Heart right ventricle (tissue), 16 donors: ENCODE data around the gene MT1H. TPM values are rescaled to one million over a fixed set of nuclear protein-coding genes. Genes with fewer than 3 reads are reported as not detected.

Experiments
- ATAC-seq, 8 donors: fragments of 200-7000 bp; cut with Tn5 transposase; one replicate each; pipeline ENCODE4 v1.9.1; 2020; ENCODE audit warnings: mild to moderate bottlenecking in 8 of 8, moderate library complexity in 8 of 8, moderate number of reproducible peaks in 1 of 8
- DNase-seq, 2 donors: peaks; one replicate each; pipeline ENCODE4 v3.0.0-alpha.2; 2020
- H3K27ac ChIP-seq, 10 donors: fragments of 200-600 bp; sonication (generic) in 2 of 10; one replicate each; pipeline versions ENCODE4 v1.5.0 to v1.8.0; 2020 to 2022; ENCODE audit warnings: mild to moderate bottlenecking in 3 of 10
- H3K27me3 ChIP-seq, 7 donors: fragments of 200-600 bp; one replicate each; pipeline ENCODE4 v1.8.0; 2021 to 2022; ENCODE audit warnings: mild to moderate bottlenecking in 2 of 7
- H3K36me3 ChIP-seq, 9 donors: fragments of 200-600 bp; sonication (generic) in 1 of 9; one replicate each; pipeline versions ENCODE4 v1.5.0 to v1.8.0; 2020 to 2022; ENCODE audit warnings: mild to moderate bottlenecking in 2 of 9
- H3K4me1 ChIP-seq, 9 donors: fragments of 200-600 bp; sonication (generic) in 1 of 9; one replicate each; pipeline versions ENCODE4 v1.5.0 to v1.8.0; 2020 to 2022; ENCODE audit warnings: mild to moderate bottlenecking in 4 of 9
- H3K4me3 ChIP-seq, 10 donors: fragments of 200-600 bp; sonication (generic) in 2 of 10; one replicate each; pipeline versions ENCODE4 v1.5.0 to v1.8.0; 2020 to 2022; ENCODE audit warnings: mild to moderate bottlenecking in 7 of 10, moderate library complexity in 2 of 10
- H3K9me3 ChIP-seq, 11 donors: fragments of 200-600 bp in 10 of 11; sonication (generic) in 2 of 11; one replicate each; pipeline versions ENCODE4 v1.5.0 to v1.8.0; 2013 to 2022; ENCODE audit warnings: mild to moderate bottlenecking in 2 of 11, control low read depth in 1 of 11, moderate library complexity in 1 of 11
- CTCF ChIP-seq, 9 donors: fragments of 200-600 bp; sonication (generic) in 2 of 9; IDR thresholded peaks; one replicate each; pipeline versions ENCODE4 v1.5.0 to v1.8.0; 2021 to 2022; ENCODE audit warnings: antibody characterized with exemption in 9 of 9, mild to moderate bottlenecking in 5 of 9, moderate library complexity in 1 of 9
- WGBS, 2 donors: extraction: QIAGEN DNeasy Blood & Tissue Kit; methylation state at CpG; one replicate each; pipeline ENCODE4 v1.1.7; 2013; ENCODE audit warnings: inconsistent platforms in 1 of 2; 5-methylcytosine and 5-hydroxymethylcytosine counted together
- intact Hi-C, 10 donors: fragments of 100-400 bp; cut with DNase I; formaldehyde crosslinking; loops; one replicate each; pipeline versions ENCODE4 v1.11.1 to v1.14.2; 2022
- polyA plus RNA-seq, 2 donors: library from polyadenylated mRNA; stranded (reverse); fragments of 200-250 nt; gene quantifications; one replicate each; pipeline ENCODE4 v1.2.3, GENCODE V29; 2013
- total RNA-seq, 10 donors: library from RNA; stranded (reverse); fragmentation: NEBNext Ultra II Directional in 3 of 10; extraction: Animal tissue kit (Norgen Biotek cat#: 25700) in 3 of 10; gene quantifications; one replicate each; pipeline versions ENCODE4 v1.2.1 to v1.2.4, GENCODE V29; 2021 to 2023
- donor health status: Arrhythmogenic right ventricular cardiomyopathy.
- donor health status: ischemic (EF 13 %, LVEDD 7.1; RV severe dilation, severe dysfunction).
- donor health status: healthy with polysubstance abuse.
- donor health status: DM: no; HTN: yes; CAD: no.
- donor health status: DM: no; HTN: no; CAD: no.
- donor health status: ischemic (EF 25% LVEDD 6.9; RV normal size, moderate dysfunction).
- donor health status: ischemic (EF 25% LVEDD 5.7; RV mildly dilated, moderate dysfunction).
- donor health status: healthy.
- donor health status: DM: yes; HTN: yes; CAD: no.
- donor health status: Ischemic cardiomyopathy.
- donor health status: ischemic (EF 35%, LVEDD 5.7; RV mildly dilated, moderate dysfunction).
- donor health status: nonischemic (EF 11% LVEDD 7.7; RV severe dilation, severe dysfunction).
- donor health status: DM: yes; HTN: yes; CAD: no.
- donor health status: PGD.
- donor health status: ischemic (EF 29% LVEDD 5.4; RV normal size, mild dysfunction).
- donor health status: nonischemic (EF 23%, LVEDD 6.1; RV moderate dilation, normal function).

The MT1H gene
- total and polyA plus RNA-seq, 12 donors, result 2.4 TPM; not detected in 11

- intact Hi-C loops, result loop anchor here in 7 of 10 donors (5.0 kb wide), 4 partner anchors 43 to 83 kb away; partner anchors contain the start of genes MT2A (in 4 of the 7) and MT1E (in 2 of the 7)
- peaks cover 0 to 47% (median 28%) of the 10 kb centered on the region in 9 donors for H3K4me1 ChIP-seq
- no peaks in the 10 kb centered on the region for H3K36me3 ChIP-seq
- ATAC-seq (peak in 2 of 8 donors; percentile 1 to 6), DNase-seq (no peak)
- H3K9me3 ChIP-seq, result peaks cover 0 to 17% (median 0%) of the 10 kb centered on the region in 11 donors
- 60 to 62% methylated on average over 4 of the region's 4 CpGs for WGBS, 2 donors
- no peaks in the 10 kb centered on the region for H3K27me3 ChIP-seq
- no peak for TF ChIP-seq CTCF (IDR thresholded peaks at IDR 0.05)
- peak overlapping the region in 8 of 10 donors; percentile 1 to 90 (median 46) for H3K27ac ChIP-seq
- no peak overlapping the region for H3K4me3 ChIP-seq
These were observed 15.4 kb downstream of the MT1H start for GRCh38 chr16:56684926-56685590.

- intact Hi-C loops, result no loop called here
- Histone ChIP-seq H3K27me3 (no peaks in the 10 kb centered on the region), H3K27ac (no peak overlapping the region), H3K4me1 (peaks cover 0 to 35% (median 27%) of the 10 kb centered on the region in 9 donors), H3K4me3 (no peak overlapping the region), H3K36me3 (no peaks in the 10 kb centered on the region), H3K9me3 (peaks cover 0 to 17% (median 0%) of the 10 kb centered on the region in 11 donors)
- no peak for DNase-seq
- ATAC-seq, result no peak
- WGBS, 2 donors, result 95 to 97% methylated on average over 7 of the region's 7 CpGs
- TF ChIP-seq CTCF (IDR thresholded peaks at IDR 0.05), result no peak
These were observed 17.1 kb downstream of the MT1H start for GRCh38 chr16:56686758-56687157.

GRCh38 chr16:56688762-56689161 lies 19.1 kb downstream of the MT1H start:
- DNase-seq (no peak), ATAC-seq (no peak)
- no peak for TF ChIP-seq CTCF (IDR thresholded peaks at IDR 0.05)
- no peak overlapping the region for H3K27ac ChIP-seq
- no peak overlapping the region for H3K4me3 ChIP-seq
- intact Hi-C loops, result loop anchor here in 1 of 10 donors (1.0 kb wide), 1 partner anchor 30 kb away; no protein-coding TSS in a partner anchor
- no peaks in the 10 kb centered on the region for H3K27me3 ChIP-seq
- 45 to 54% methylated on average over 1 of the region's 1 CpG for WGBS, 2 donors
- H3K4me1 ChIP-seq, result peaks cover 0 to 26% (median 12%) of the 10 kb centered on the region in 9 donors
- no peaks in the 10 kb centered on the region for H3K36me3 ChIP-seq
- H3K9me3 ChIP-seq, result peaks cover 0 to 17% (median 0%) of the 10 kb centered on the region in 11 donors

GRCh38 chr16:56689171-56689570 lies 19.6 kb downstream of the MT1H start:
- peaks cover 0 to 22% (median 9%) of the 10 kb centered on the region in 9 donors for H3K4me1 ChIP-seq
- 75 to 78% methylated on average over 3 of the region's 3 CpGs for WGBS, 2 donors
- intact Hi-C loops, result loop anchor here in 1 of 10 donors (1.0 kb wide), 1 partner anchor 31 kb away; no protein-coding TSS in a partner anchor
- ATAC-seq (no peak), DNase-seq (no peak)
- no peak overlapping the region for H3K27ac ChIP-seq
- no peaks in the 10 kb centered on the region for H3K27me3 ChIP-seq
- no peaks in the 10 kb centered on the region for H3K36me3 ChIP-seq
- no peak overlapping the region for H3K4me3 ChIP-seq
- no peak for TF ChIP-seq CTCF (IDR thresholded peaks at IDR 0.05)
- peaks cover 0 to 17% (median 0%) of the 10 kb centered on the region in 11 donors for H3K9me3 ChIP-seq
